Fibroblast of pulmonary artery (primary cell): ENCODE data around the gene GLI1.
"Not testable (repeated sequence)": the region's sequence is repeated elsewhere in the genome, so short reads cannot be mapped to it uniquely, and the experiment has no call there.

Experiments
- DNase-seq: peaks from one replicate; pipeline ENCODE4 v3.0.0-alpha.2; 2010; ENCODE audit warnings: low read depth
- H3K4me3 ChIP-seq: replicated peaks from 2 replicates; pipeline ENCODE4 v1.5.1; 2011; ENCODE audit warnings: low read depth, mild to moderate bottlenecking, control low read depth, low read length, moderate library complexity
- CTCF ChIP-seq: IDR thresholded peaks from 2 replicates; pipeline ENCODE4 v1.5.1; 2011; ENCODE audit warnings: mild to moderate bottlenecking, control low read depth, low read length, inconsistent platforms; ENCODE audit errors: missing control alignments

Gene GLI1

GRCh38 chr12:57490126-57490525 is 30.5 kb downstream of the GLI1 start:
- no peak for TF ChIP-seq CTCF
- no peak overlapping the region for H3K4me3 ChIP-seq
- no peak for DNase-seq

- DNase-seq = no peak
- no peak overlapping the region for H3K4me3 ChIP-seq
- peak; percentile 26 for TF ChIP-seq CTCF
These were observed 32.1 kb downstream of the GLI1 start for GRCh38 chr12:57491393-57492280.

- DNase-seq, H3K4me3 ChIP-seq: not testable (repeated sequence)
These were observed 35.6 kb downstream of the GLI1 start for GRCh38 chr12:57495051-57495701.

- no peak for TF ChIP-seq CTCF
- no peak for DNase-seq
These were observed 37.2 kb downstream of the GLI1 start for GRCh38 chr12:57496822-57497221.

GRCh38 chr12:57497223-57498131 is 37.9 kb downstream of the GLI1 start:
- TF ChIP-seq CTCF = no peak

More at GRCh38 chr12:57496822-57497221, 37.2 kb downstream of the GLI1 start:
- H3K4me3 ChIP-seq = no peak overlapping the region

GRCh38 chr12:57498132-57498502 is 38.5 kb downstream of the GLI1 start:
- TF ChIP-seq CTCF = no peak
- no peak overlapping the region for H3K4me3 ChIP-seq
- no peak for DNase-seq

More at GRCh38 chr12:57497223-57498131, 37.9 kb downstream of the GLI1 start:
- no peak for DNase-seq
- no peak overlapping the region for H3K4me3 ChIP-seq

- no peak for TF ChIP-seq CTCF
- DNase-seq = no peak
These were observed 39.0 kb downstream of the GLI1 start for GRCh38 chr12:57498571-57498970.

More at GRCh38 chr12:57498571-57498970, 39.0 kb downstream of the GLI1 start:
- no peak overlapping the region for H3K4me3 ChIP-seq
